ENCODE results near the gene GPR21.

Gene GPR21

GRCh38 chr9:122998448-122998847 lies 35.0 kb upstream of the GPR21 start:
- no peaks in the 10 kb centered on the region for H3K27me3 ChIP-seq (ENCODE audit: low read length)
- H3K27ac ChIP-seq (ENCODE audit: low read depth, low read length), result no peak overlapping the region
- H3K4me2 ChIP-seq (ENCODE audit: low read depth, low read length, poor library complexity, severe bottlenecking), result no peak overlapping the region
- TF ChIP-seq CTCF (IDR thresholded peaks at IDR 0.05; ENCODE audit: insufficient read depth, low read length, poor library complexity, severe bottlenecking) (no peak), EZH2phosphoT487 (conservative IDR thresholded peaks at IDR 0.05; ENCODE audit: low read length) (no peak)
- H3K9me2 ChIP-seq (replicated peaks; ENCODE audit: insufficient read depth, low read length), result no peaks in the 10 kb centered on the region
- no peak overlapping the region for H2AFZ ChIP-seq (ENCODE audit: low read depth, low read length, severe bottlenecking)
- 0 out of 2 replicates have a peak, but pooled peaks cover 5% of the 10 kb centered on the region for H3F3A ChIP-seq (ENCODE audit: insufficient read depth)
- peaks cover 40% of the 10 kb centered on the region; the same call in 1 of the 2 replicates for H3K36me3 ChIP-seq (ENCODE audit: low read length)
- no peak overlapping the region for H3K9ac ChIP-seq (ENCODE audit: low read length)
- H3K9me3 ChIP-seq (ENCODE audit: insufficient read depth, low read length), result no peaks in the 10 kb centered on the region
- H3K79me2 ChIP-seq (ENCODE audit: insufficient read depth, low read length), result no peaks in the 10 kb centered on the region
- no peaks in the 10 kb centered on the region for H4K20me1 ChIP-seq (ENCODE audit: low read depth, low read length)
- no peak overlapping the region for H3K4me3 ChIP-seq (ENCODE audit: insufficient read depth, low read length, poor library complexity, severe bottlenecking)

GRCh38 chr9:123000371-123001068 lies 32.9 kb upstream of the GPR21 start:
- H3K79me2 ChIP-seq (ENCODE audit: insufficient read depth, low read length), result no peaks in the 10 kb centered on the region
- no peak overlapping the region for H3K4me2 ChIP-seq (ENCODE audit: low read depth, low read length, poor library complexity, severe bottlenecking)
- H3K4me3 ChIP-seq (ENCODE audit: insufficient read depth, low read length, poor library complexity, severe bottlenecking), result no peak overlapping the region
- no peaks in the 10 kb centered on the region for H3K9me3 ChIP-seq (ENCODE audit: insufficient read depth, low read length)
- H4K20me1 ChIP-seq (ENCODE audit: low read depth, low read length), result no peaks in the 10 kb centered on the region
- no peak overlapping the region for H2AFZ ChIP-seq (ENCODE audit: low read depth, low read length, severe bottlenecking)
- H3F3A ChIP-seq (ENCODE audit: insufficient read depth), result 0 out of 2 replicates have a peak, but pooled peaks cover 5% of the 10 kb centered on the region
- no peaks in the 10 kb centered on the region for H3K9me2 ChIP-seq (replicated peaks; ENCODE audit: insufficient read depth, low read length)
- H3K9ac ChIP-seq (ENCODE audit: low read length), result no peak overlapping the region
- TF ChIP-seq CTCF (IDR thresholded peaks at IDR 0.05; ENCODE audit: insufficient read depth, low read length, poor library complexity, severe bottlenecking) (no peak), EZH2phosphoT487 (conservative IDR thresholded peaks at IDR 0.05; ENCODE audit: low read length) (no peak)
- H3K27me3 ChIP-seq (ENCODE audit: low read length), result no peaks in the 10 kb centered on the region
- H3K27ac ChIP-seq (ENCODE audit: low read depth, low read length), result no peak overlapping the region
- peaks cover 49% of the 10 kb centered on the region; the same call in 1 of the 2 replicates for H3K36me3 ChIP-seq (ENCODE audit: low read length)

GRCh38 chr9:123002754-123003153 lies 30.7 kb upstream of the GPR21 start:
- no peak for TF ChIP-seq EZH2phosphoT487 (conservative IDR thresholded peaks at IDR 0.05; ENCODE audit: low read length)
- no peak for TF ChIP-seq CTCF (IDR thresholded peaks at IDR 0.05; ENCODE audit: insufficient read depth, low read length, poor library complexity, severe bottlenecking)
- Histone ChIP-seq H2AFZ (ENCODE audit: low read depth, low read length, severe bottlenecking) (no peak overlapping the region), H3K4me2 (ENCODE audit: low read depth, low read length, poor library complexity, severe bottlenecking) (no peak overlapping the region), H3K9me2 (replicated peaks; ENCODE audit: insufficient read depth, low read length) (no peaks in the 10 kb centered on the region), H3K36me3 (ENCODE audit: low read length) (peaks cover 31% of the 10 kb centered on the region; the same call in 1 of the 2 replicates), H3K9ac (ENCODE audit: low read length) (no peak overlapping the region), H4K20me1 (ENCODE audit: low read depth, low read length) (no peaks in the 10 kb centered on the region), H3K79me2 (ENCODE audit: insufficient read depth, low read length) (no peaks in the 10 kb centered on the region), H3K4me3 (ENCODE audit: insufficient read depth, low read length, poor library complexity, severe bottlenecking) (no peak overlapping the region), H3K27ac (ENCODE audit: low read depth, low read length) (no peak overlapping the region), H3K27me3 (ENCODE audit: low read length) (no peaks in the 10 kb centered on the region), H3F3A (ENCODE audit: insufficient read depth) (0 out of 2 replicates have a peak, but pooled peaks cover 5% of the 10 kb centered on the region), H3K9me3 (ENCODE audit: insufficient read depth, low read length) (no peaks in the 10 kb centered on the region)
